GM19372 (cell line): ENCODE measurements around the gene ERMN.
"Not testable (repeated sequence)": the region's sequence is repeated elsewhere in the genome, so short reads cannot be mapped to it uniquely, and the experiment has no call there.

Source experiments
- ATAC-seq: cut with Tn5 transposase; IDR thresholded peaks from one replicate; pipeline ENCODE4 v1.9.1; 2021; ENCODE audit warnings: mild to moderate bottlenecking, low read depth, moderate library complexity; ENCODE audit not compliant: unreplicated experiment

ERMN gene

DNA sequence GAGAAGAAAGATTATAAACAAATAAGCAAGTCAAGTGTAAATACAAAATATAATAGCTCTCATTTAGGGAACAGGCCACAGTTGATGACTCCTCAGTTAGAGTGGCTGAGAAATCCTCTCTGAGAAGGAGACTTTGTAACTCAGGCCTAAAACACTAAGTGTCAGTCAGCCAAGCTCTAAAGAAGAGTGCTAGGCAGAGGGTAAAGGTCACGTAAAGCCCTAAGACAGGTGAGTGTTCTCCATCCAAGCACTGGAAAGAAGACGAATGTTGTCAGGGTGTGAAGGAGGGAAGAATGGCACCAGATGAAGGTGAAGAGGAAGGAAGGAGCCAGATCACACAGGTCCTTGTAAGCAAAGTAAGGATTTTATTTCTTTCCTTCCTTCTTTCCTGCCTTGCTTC lies 24.3 kb downstream of the ERMN start:
- no peak for ATAC-seq

DNA sequence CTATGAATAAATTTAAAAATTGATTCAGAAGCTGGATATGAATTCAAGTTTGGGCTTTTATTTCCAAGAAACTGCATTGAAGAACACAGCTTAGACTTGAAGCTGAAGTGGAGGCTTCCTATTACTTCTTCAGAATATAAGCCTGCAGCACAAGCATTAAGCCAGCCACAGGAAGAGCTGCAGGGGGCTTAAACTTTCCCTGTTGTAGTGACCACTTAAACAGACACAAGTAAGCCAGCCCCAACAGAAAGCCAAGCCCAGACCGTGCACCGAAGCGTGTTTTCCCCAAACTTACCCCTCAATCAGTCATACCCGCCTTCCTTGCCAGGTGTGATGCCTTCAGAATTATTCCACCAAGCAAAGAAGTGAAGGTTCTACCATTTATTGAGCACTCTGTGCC lies 28.7 kb downstream of the ERMN start:
- ATAC-seq = no peak

DNA sequence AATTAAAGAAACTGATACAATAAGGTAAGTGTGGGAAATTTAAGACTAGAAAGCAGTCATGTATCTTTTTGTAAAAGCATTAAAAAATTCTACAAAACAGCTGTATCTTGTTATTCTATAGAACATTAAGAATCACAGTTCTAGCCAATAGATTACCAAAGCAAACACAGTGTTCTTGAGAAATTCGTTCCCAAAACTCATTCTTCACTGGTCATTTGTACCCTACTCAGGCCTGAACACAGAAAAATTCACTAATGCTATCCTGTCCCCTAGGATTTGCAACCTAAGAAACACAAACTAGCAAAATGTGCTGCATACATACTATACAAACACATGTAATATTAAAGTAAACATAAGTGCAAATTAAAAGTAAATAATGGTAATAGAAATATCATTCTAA lies 29.1 kb downstream of the ERMN start:
- ATAC-seq = no peak

DNA sequence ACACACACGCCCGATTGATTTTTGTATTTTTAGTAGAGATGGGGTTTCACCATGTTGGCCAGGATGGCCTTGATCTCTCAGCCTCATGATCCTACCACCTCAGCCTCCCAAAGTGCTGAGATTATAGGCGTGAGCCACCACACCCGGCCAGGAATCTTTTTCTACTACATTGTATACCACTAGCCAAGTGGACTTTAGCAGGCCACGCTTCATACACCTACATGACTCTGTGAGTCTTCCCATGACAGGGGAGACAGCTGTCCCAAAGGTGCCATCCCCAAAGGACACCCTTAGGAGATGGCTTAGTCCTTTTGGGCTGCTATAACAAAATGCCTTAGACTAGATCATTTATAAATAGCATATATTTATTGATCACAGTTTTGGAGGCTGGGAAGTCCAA lies 32.8 kb downstream of the ERMN start:
- ATAC-seq = no peak

DNA sequence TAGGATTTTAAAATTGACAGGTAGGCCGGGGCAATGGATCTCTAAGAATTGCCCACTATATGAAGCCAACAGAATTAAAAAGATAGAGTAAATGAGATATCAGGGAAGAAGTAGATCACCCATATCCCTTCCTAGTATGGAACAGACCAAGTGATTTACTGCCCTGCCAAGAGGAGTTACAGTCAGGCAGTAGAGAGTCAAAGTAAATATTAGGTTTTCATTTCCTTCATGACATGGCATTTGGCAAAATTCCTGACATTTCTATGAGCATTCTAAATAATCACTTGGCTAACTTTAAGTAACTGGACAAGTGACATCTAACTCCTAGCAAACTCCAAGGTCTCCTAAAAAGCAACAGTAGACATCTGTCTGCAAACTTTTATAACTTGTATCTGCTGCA lies 34.6 kb downstream of the ERMN start:
- no peak for ATAC-seq

DNA sequence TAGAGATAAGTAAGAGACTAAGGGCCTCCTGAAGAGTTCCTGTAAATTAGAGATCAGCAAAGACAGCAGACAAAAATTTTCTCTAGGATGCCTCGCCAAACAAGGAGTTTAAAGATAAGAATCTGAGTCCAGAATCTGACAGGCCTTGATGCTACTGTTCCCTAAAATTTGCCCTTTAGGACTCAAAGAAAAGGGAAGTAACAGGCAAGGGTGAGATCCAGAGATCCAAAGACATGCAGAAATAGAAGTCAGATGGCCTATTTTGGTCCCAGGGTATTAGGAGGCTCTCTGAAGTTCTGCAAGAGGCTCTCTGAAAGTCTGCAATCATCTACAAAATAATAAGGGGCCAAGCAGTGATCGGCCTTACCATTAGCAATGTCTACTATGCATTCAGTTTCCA lies 35.1 kb downstream of the ERMN start:
- no peak for ATAC-seq

DNA sequence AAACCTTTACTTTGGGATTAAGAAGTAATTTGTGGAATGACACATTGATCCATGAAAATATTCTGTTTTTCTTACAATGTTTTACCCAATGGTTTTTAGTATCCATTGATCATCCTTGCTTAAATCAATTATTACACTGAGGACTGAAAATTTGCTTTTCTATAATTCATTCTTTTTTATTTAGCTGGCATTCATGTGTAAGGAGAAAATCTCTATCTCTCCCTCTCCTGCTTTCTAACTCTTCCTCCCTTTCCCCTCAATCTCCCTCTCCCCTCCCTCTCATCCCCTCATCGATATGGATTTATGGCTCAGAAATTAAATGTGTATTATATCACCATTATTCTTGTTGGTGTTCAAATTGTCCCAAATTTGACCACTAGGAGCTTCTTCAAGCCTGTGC lies 38.5 kb downstream of the ERMN start:
- ATAC-seq = no peak

DNA sequence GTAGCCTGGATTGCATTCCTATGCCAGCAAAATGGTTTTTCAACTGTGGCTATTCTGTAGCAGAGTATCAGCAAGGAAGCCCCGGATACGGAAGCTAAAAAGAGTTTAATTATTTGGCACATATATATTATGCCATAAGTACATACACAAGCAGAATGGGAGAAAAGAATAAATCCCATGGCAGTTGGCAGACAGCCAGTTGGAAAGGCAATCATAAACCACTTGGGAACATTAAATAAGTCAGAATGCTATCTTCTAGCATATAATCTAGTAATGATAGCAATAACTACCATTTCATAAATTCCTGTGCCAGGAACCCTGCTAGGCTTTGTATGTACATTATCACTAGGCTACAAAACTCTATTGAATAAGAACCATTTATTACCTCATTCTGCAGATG lies 42.2 kb downstream of the ERMN start:
- no peak for ATAC-seq

DNA sequence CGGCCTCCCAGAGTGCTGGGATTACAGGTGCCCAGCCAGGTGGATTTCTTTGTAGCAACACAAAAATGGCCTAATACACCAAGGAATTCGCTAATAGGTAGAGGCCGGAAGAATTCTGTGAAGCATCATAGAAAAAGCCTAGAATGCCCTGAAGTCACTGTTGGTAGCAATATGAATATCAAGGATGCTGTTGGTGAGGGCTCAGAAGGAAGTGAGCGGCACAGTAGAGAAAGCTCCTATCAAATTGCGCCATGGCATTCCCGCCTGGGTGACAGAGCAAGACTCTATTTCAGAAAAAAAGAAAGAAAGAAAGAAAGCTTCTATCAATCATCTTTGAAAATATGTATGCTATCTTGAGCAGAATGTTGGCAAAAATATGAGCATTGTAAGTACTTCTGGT lies 44.3 kb downstream of the ERMN start:
- no peak for ATAC-seq

DNA sequence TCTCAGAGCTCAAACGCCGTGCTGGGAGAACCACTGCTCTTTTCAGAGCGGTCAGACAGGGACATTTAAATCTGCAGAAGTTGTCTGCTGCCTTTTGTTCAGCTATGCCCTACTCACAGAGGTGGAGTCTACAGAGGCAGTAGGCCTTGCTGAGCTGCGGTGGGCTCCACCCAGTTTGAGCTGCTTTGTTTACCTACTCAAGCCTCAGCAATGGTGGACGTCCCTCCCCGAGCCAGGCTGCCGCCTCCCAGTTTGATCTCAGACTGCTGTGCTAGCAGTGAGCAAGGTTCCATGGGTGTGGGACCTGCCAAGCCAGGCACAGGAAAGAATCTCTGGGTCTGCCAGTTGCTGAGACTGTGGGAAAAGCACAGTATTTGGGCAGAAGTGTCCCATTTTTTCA lies 46.3 kb downstream of the ERMN start:
- ATAC-seq = not testable (repeated sequence)

DNA sequence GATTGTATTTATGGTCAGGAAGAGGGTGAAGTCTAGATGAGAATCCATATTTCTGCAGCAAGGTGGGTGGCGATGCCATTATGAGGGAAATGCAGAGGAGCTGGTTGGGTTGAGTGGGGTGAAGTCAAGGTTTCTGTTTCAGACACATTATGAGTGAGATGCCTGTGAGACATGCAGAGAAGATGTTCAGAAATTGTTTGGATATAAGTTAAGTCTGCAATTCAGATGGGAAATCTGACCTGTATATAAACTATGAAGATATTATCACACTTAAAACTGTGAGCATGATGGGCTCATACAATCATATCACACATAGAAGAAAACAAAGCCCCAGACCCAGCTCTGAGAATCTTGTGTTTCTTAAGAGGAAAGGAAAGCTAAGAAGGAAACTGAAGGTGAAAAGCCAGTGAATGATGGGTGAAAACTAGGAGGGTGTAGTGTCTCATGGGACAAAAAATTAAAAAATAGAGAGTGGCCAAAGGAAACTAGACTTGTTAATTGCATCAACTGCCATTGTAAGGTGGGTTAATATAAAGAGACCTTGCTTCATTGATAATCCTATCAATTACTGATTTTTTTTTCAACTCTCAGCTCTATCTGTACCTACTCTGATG lies 53.9 kb downstream of the ERMN start:
- no peak for ATAC-seq

DNA sequence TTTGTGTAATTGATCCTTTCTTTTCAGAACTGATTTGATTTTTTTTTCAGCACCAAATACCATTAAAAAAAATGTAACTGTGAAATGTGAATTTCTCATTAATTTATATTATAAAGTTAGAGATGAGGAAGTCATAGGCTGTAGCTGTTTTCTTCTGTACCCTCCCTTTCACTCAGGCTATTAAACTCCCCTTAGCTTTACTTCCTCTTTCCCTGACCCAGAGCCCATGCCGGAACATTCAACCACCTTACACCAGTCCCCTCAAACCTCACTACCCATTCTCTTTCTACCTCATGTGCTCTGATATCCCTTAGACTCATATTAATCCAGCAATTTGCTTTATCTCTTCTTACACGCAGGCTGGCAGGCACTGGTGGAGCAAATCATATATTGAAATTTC lies 55.7 kb downstream of the ERMN start:
- peak; percentile 65 for ATAC-seq

DNA sequence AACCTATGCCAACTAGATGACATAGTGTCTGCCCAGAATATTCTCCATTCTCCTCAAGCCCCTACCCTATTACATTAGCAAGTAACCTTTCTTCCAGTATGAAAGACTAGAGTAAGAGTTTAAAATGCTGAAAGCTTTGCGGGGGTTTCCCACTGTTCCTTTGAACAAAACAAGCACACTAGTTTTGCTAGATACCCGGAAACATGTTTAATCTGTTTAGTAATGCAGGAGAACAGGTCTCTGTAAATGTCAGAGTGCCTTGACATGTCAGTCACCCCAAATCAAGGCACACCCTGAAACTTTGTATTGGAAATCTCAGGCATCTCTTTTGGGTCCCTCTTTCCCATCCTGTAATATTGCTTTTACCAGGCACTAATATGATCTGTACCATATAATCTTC lies 56.6 kb downstream of the ERMN start:
- no peak for ATAC-seq
